ENCODE data around the gene FETUB. TPM values are rescaled to one million over a fixed set of nuclear protein-coding genes. Genes with fewer than 3 reads are reported as not detected.

FETUB gene
- total and polyA plus RNA-seq, 2 of the 4 experiments (the other 2 are of a cell fraction), result not detected

GRCh38 chr3:186679151-186679550 lies 39.0 kb downstream of the FETUB start:
- H3K36me3 ChIP-seq (ENCODE audit: control insufficient read depth, insufficient read depth, low read length), result no peaks in the 10 kb centered on the region
- H2BK15ac ChIP-seq (ENCODE audit: low read depth, low read length), result no peak overlapping the region
- H2AK9ac ChIP-seq (replicated peaks; ENCODE audit: low read depth, low read length, poor library complexity), result no peak overlapping the region
- intact Hi-C loops (cut with micrococcal nuclease), result no loop called here
- in situ Hi-C loops (cut with MboI; ENCODE audit: low sequenced_read_pairs), result no loop called here
- peaks cover 6% of the 10 kb centered on the region for H3K27me3 ChIP-seq (ENCODE audit: control insufficient read depth, insufficient read depth, low read length)
- dilution Hi-C loops (cut with HindIII; ENCODE audit: low sequenced_read_pairs, unreplicated experiment), result no loop called here
- ATAC-seq (ENCODE audit: low read depth) (no peak), DNase-seq (no peak)
- no peak overlapping the region for H2BK120ac ChIP-seq (ENCODE audit: low read depth, low read length)
- H3K23ac ChIP-seq (ENCODE audit: low read depth, low read length), result no peak overlapping the region
- WGBS, 2 experiments (ENCODE audit: extremely low coverage in 2 of 2, insufficient read length in 1 of 2), result no CpG with 5 or more reads among the region's 1 CpG
- no peak overlapping the region for H3K4ac ChIP-seq (ENCODE audit: low read depth, low read length)
- H2BK5ac ChIP-seq (ENCODE audit: low read depth, low read length, poor library complexity, severe bottlenecking), result no peak overlapping the region
- no peak overlapping the region for H2BK20ac ChIP-seq (ENCODE audit: low read depth, low read length)
- no peaks in the 10 kb centered on the region for H4K20me1 ChIP-seq (ENCODE audit: insufficient read depth, low read length)
- H3K56ac ChIP-seq (ENCODE audit: extremely low read depth, insufficient read depth, low read length), result no peak overlapping the region
- H2AFZ ChIP-seq (replicated peaks; ENCODE audit: low read length, poor library complexity), result no peak overlapping the region
- no peak overlapping the region for H3K4me3 ChIP-seq (ENCODE audit: insufficient read depth, low read depth, low read length)
- ChIA-PET POLR2A (ENCODE audit: unreplicated experiment) (no interaction called here), CTCF (no interaction called here)
- no peak overlapping the region for H4K5ac ChIP-seq (ENCODE audit: low read depth, low read length)
- H3K4me1 ChIP-seq (ENCODE audit: control insufficient read depth, insufficient read depth, low read length), result no peaks in the 10 kb centered on the region
- no peak for TF ChIP-seq NFE2L2 (IDR thresholded peaks at IDR 0.05; ENCODE audit: low read depth, low read length)
- TF ChIP-seq FOS (IDR thresholded peaks at IDR 0.05; ENCODE audit: low read depth, low read length), result no peak
- no peak for TF ChIP-seq POLR2A (IDR thresholded peaks at IDR 0.05; ENCODE audit: low read depth, low read length)
- TF ChIP-seq MAZ (IDR thresholded peaks at IDR 0.05; ENCODE audit: borderline replicate concordance, low read depth, low read length), result no peak
- no peak for TF ChIP-seq USF2 (IDR thresholded peaks at IDR 0.05; ENCODE audit: low read depth, low read length)
- no peak for TF ChIP-seq MAFK (IDR thresholded peaks at IDR 0.05; ENCODE audit: low read depth, low read length)
- TF ChIP-seq CHD1 (IDR thresholded peaks at IDR 0.05; ENCODE audit: low read depth, low read length), result no peak
- no peaks in the 10 kb centered on the region for H3K9me3 ChIP-seq (ENCODE audit: control insufficient read depth, insufficient read depth, low read length)
- H3K14ac ChIP-seq (replicated peaks; ENCODE audit: low read depth, low read length), result no peak overlapping the region
- H2AK5ac ChIP-seq (ENCODE audit: low read depth, low read length), result no peak overlapping the region
- H3K4me2 ChIP-seq (ENCODE audit: low read depth, low read length), result no peak overlapping the region
- no peak overlapping the region for H3K9ac ChIP-seq (ENCODE audit: low read depth, low read length)
- no peak overlapping the region for H4K91ac ChIP-seq (ENCODE audit: insufficient read depth, low read depth, low read length)
- no peak overlapping the region for H3K18ac ChIP-seq (ENCODE audit: low read depth, low read length)
- no peaks in the 10 kb centered on the region for H3K79me1 ChIP-seq (ENCODE audit: low read depth in 1 of 2, low read length in 2 of 2)
- H3K27ac ChIP-seq (ENCODE audit: insufficient read depth, low read length), result no peak overlapping the region
- no peaks in the 10 kb centered on the region for H3K9me1 ChIP-seq (ENCODE audit: insufficient read depth, low read length)
- BruUV-seq (replicated peaks), result no TSS peak
- H4K8ac ChIP-seq (ENCODE audit: low read depth in 2 of 2, low read length in 2 of 2), result no peak overlapping the region

Data from IMR-90 (cell line).